Mesenteric fat pad (tissue), 1 donor: ENCODE results near the gene TANC1. TPM values are rescaled to one million over a fixed set of nuclear protein-coding genes. Genes with fewer than 3 reads are reported as not detected.

Source experiments
- DNase-seq: peaks from one replicate; pipeline ENCODE4 v3.0.0-alpha.2; 2020; ENCODE audit warnings: low spot score
- total RNA-seq: library from RNA; stranded (reverse); fragmentation: NEBNext Ultra II Directional; extraction: Animal tissue kit (Norgen Biotek cat#: 25700); gene quantifications from one replicate; pipeline ENCODE4 v1.2.1, GENCODE V29; 2021
- donor health status: DM: yes; HTN: yes; CAD: no.

TANC1 gene
- total RNA-seq, 1 donor from 2014 or later, result 27.9 TPM

DNA sequence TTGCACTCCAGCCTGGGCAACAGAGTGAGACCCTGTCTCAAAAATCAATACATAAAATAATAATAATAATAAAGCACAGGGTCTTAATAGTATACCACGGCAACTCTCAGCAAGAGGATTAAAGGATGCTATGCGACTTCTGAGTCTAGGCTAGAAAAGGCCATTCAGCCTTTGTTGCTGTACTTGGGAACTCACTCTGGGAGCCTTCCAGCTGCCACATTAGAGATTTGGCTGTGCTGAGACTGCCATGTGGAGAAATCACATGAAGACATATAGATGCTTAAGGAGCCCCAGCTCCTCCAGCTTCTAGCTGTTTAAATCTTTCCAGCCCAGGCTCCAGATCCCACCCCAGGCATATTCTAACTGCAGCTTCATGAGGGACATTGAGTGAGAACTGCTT is 8.2 kb upstream of the TANC1 start:
- no peak for DNase-seq

DNA sequence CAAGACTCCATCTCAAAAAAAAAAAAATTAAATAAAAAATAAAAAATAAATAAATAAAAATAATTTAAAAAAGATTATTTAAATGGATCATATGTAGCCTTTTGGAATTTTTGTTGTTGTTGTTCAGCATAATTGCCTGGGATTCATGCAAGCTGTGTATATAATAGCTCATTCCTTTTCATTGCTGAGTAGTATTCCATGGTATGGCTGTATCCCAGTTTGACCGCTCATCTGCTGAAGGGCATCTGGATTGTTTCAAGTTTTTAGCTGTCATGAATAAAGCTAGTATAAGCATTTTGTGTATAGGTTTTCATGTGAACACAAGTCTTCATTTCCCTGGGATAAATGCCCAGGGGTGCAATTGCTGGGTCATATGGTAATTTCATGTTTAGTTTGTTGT is 6.4 kb upstream of the TANC1 start:
- DNase-seq, result no peak

DNA sequence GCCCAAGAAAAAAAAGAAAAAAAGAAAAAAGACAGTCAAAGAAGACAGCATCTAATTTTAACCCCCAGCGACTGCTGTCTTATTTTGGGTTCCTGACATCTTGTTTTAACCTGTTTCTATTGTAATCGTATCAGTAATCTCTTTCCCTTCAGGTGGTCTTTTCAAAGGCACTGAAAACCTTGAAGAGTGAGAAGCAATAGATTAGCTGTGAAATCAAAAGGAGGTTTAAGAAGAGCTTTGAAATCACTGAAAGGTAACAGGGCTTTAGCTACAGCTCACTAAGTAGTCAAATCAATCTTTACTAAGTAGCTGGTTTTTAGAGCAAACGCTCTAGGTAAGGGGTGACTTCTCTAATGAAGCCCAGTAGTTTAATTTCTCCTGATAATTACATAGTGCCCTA is 5.4 kb upstream of the TANC1 start:
- no peak for DNase-seq

DNA sequence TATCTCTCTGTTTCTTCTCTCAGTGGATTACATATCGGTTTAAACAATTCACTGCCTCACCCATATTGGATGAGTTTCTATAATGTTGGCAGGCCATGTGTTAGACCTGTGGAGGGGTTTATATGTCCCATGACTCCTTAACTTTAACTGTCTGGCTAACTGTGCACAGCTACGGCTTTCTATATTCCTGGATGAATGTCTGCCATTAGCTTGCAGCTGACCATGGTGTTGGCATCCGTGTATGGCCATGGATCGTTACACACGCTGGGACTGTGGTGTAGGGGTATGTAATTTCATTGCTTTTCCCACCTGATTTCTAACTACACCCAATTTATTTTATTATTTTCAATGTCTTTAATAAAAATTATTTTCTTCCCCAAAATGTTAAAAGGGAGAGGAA is 3.3 kb upstream of the TANC1 start:
- DNase-seq, result no peak

DNA sequence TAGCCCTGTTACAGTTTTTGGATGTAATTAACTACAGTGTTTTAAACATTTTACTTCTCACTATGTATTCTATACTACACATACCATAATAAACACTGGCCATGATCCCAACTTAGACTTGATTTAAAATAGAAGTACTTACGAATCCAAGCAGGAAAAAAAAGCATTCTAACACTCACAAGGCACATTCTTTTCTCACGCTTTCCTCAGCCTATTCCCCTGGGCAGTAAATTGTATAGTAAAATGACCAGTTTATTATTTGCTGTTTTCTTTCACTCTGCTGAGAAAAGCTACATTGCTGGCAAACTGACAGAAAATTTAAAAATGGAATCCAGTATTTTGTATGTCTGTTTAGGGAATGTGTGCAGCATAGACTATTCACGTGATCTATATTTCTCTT is 2.8 kb upstream of the TANC1 start:
- DNase-seq, result no peak

DNA sequence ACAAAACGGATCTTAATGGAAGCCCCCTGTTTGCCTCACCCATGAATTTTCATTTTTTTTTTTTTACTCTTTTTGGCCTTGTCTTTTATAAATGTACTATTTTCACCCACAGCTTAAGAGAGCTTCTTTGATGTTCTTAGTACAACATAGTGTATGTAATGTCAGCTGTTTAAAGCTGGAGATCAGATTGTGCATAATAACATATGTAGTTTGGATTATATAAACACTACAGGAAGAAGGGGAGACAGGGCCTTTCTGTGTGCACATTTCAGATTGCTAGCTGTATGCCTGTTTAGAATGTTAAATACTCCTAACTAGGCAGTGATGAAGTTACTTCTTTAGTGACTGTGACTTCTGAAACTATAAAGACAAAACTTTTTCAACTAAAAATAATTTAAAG is 2.1 kb upstream of the TANC1 start:
- DNase-seq, result no peak

DNA sequence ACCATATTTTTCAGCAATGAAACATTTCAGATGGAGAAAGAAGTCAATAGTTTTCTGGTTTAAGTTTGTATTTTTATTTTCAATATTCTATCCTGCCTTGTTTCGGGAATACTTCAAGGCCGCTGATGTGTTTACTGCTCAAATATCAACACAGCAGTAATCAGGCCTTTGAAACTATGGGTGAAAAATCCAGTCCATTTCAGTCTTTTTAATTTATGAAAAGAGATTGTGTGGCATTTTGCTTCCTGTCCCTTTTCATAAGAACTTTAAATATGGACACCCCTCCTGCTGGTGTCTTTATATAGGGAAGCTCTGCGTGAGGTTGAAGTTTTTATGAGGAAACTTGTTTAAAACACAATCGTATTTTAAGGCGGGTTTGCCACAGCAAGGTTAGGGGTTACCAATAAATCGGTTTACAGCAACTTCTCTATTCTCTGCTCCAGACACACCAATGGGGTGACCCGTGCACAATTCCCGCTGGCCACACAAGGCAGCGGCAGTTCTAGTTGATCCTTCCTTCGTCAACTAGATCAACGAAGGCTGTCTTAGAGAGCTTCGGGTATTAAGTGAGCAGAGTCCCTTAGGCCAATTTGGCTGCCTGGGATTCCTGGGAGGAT is 1.2 kb upstream of the TANC1 start:
- no peak for DNase-seq

DNA sequence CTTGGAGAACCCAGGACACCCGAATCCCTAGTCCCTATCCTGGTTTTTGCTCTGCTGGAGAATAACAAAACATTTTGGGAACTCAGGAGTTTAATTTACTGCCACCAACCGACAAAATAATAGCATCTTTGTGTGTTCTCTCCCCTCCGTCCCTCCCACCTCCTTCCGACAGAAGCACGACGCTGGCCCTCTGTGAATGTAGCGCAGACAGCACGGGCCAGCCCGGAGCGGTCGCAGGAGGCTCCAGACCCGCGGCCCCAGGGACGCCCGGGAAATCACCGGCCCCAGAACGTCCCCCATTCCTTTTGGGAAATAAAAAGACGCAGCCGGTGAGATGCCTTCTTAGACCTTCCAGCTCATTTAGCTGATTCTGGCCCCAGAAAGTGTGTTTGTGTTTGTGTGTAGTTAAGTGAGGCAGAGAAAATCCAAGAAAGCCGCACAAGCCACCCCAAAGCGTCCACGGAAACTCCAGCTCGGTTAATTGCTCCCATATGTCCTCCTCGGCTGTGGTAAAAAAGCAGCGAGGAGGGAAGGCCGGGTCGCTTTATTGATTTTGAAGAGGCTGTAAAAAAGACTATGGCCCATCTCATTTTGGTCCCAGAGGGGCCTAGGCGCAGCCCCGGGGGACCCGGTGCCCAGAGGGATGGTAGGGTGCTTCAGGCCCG is 577 bp upstream of the TANC1 start:
- no peak for DNase-seq

DNA sequence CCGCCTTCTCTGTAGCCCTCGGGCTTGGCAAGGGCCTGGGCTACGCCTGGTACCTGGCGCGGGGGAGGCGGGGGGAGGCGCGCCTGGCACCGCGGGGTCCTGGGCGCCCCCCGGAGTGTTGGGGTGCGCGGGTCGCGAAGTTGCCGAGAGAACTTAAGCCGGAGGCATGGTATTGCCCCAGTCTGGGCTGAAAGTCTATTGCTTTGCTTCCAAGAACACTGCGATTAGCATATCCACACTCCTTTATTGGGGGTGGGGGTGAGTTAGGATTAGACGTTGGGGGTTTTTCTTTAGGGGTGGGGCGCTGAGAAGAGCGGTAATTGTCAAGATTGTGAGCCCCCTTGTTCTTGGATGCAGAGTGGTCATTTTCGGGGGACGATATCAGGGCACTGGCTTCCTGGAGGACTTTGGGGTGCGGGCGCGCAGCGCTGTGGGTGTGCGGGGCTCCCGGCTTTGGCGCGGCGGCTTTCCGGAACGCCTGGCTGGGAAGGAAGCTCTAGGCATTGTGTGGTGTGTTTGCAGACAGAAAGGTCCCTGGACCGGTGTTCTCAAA is 798 bp downstream of the TANC1 start:
- DNase-seq, result no peak

DNA sequence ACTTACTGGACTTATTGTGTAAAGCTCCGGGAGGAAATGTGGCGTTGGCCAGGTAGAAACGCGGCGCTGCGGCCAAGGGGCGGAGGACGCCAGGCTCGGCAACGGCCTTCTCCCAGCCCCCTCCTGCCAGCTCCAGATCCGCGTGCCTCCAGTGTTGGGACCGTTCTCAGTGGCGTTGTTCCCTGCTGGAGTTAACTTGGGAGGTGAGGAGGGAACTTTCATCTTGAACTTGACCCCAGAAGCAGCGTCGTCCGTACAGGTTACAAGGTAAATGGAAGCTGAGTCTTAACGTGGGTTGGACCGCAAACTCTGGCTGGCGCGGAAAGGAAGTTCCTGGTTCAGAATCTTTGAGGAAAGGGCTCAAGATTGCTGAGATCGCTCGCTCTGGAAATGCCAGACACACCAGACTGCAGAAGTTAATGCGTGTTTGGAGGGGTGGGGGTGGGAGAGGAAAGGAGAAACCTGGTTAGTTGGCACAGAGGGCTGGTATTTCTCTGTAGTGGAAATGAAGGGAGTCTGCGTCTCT is 1.3 kb downstream of the TANC1 start:
- DNase-seq, result no peak

DNA sequence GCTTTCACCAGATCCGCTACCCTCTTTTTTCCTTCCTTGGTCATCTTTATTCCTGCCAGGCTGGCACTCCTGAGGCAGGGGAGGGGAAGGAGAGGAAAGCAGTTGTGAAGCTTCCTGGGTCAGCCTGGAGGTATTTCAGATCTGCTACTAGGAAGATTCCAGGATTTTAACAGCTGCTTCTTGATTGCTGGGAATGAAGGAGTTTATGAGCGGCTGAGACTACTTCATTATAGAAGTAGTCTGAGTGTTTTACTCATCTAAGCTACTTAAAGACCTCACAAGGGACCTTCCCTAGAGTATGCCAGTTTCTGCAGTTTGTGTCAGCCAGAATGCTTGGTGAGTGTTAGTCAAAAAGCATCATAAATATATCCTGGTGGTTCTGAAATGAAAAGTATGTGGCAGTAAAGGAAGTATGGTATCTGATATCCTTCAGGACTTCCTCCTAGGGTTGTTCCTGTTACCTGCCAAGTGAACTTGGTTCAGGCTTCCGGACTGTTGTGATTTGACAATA is 1.9 kb downstream of the TANC1 start:
- DNase-seq, result no peak

DNA sequence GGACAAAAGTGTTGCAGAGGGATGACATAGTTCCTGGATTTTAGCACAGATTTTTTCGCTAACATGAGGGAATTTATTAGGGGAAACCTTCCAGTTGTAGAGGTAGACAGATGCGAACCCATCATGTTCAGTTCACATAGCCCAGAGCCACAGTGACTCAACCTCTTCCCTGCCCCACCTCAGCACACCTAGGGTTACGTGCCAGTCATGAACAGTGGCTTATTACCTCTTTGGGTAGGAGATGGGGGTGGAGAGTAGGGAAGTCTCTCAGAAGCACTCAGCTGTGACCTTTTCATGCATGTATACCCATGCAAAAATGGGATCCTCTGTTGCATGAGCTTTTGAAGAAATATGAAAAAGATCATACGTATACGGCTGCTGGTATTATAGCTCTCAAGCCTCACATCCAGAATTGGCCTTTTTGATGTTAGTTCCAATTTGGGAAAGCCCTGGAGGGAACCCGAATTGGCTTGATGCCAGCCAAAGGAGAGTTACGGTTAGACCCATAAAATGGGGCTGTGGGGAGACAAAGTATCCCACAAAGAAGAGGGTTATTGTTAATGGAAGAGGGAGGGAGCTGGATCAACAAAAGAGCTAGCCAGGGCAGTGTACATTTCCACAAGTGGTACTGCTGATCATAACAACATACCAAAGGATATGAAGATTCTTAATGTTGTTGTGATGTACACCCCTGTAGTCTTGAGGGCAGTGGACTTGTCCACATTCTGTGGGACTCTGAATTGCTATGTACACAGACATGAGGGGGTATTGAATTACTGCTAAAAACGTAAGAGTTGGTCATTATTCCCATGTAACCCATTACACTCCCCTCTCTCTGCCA is 4.9 kb downstream of the TANC1 start:
- DNase-seq, result no peak

DNA sequence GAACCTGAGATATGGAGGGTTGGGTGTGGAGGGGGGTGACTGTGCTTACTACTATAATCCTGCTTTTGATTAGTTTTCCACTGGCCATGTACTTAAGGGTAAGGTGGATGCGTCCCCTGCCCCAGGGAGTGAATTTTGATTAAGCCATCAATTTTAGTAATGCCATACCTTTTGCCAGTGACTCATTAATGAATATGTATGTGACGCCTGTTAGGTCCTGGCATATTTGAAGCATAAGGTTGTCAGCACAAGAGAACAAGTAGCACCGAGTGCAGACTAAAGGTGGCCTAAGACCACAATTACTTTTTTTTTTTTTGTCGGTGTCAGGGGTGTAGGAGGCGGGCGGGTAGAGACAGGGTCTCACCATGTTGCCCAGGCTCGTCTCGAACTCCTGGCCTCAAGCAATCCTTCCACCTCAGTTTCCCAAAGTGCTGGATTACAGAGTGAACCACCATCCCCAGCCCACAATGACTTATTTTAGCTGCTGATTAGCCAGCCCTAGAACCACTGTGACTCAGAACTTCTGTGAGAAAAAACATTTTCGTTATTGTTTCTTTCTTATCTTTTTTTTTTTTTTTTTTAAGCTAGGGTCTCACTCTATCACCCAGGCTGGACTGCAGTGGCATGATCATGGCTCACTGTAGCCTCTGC is 7.0 kb downstream of the TANC1 start:
- no peak for DNase-seq

DNA sequence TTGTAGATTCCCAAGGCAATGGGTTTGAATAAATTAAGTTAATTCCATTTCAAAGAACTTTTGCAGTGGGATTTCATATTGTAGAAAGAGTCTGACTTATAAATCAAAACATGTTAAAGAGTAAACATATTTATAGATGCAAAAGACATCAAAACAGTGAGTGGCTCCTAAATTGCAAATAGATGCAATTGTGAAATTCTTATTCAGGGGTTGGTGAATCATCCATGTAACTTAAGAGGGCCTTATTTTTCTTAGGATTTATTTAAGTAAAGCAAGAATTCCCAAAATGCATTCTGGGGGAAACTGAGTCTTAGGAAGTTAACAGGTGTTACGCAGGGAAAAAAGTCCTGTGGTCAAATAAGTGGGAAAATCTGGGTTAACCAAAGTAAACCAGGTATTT is 11.3 kb downstream of the TANC1 start:
- no peak for DNase-seq

DNA sequence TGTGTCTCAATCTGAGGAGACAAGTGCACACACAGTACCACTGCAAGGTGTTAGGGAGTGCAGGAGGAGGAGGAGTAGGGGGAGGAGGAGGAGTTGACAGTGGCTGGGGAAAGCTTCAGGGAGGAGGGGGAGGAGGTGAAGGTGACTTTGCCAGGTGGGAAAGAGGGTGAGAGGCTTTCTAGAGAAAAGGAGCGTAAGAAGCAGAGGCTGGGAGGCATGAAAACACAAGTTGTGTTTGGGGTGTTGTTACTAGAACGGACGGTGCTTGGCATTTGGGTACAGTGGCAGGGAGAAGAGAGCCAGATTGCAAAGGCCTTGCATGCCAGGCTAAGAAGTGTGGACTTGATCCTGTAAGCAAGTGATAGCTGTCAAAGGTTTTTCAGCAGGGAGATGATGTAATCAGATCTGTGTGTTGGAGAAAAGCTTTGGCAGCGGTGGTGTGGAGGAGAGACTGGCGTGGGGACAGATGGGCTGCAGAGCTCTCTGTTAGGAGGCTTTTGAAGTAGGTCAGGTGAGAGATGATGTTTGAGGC is 16.2 kb downstream of the TANC1 start:
- DNase-seq, result no peak

DNA sequence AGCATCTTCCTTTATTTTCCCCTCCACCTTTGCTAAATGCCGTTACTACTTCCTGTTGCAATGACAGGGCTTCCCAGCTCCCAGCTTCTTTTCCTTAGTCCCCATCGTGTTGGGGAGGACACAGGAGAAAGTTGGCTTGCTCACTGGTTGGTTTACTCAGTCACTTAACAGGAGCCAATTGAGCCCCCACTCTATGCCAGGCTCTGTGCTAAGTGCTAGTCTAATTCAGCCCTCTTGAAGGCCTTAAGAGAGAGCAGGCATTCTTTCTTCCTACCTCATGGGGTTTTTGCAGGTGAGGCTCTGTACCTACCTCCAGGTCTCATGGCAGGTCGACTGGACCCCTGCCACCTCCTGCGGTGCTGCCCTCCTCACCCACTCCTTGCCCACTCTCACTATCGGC is 20.1 kb downstream of the TANC1 start:
- no peak for DNase-seq

DNA sequence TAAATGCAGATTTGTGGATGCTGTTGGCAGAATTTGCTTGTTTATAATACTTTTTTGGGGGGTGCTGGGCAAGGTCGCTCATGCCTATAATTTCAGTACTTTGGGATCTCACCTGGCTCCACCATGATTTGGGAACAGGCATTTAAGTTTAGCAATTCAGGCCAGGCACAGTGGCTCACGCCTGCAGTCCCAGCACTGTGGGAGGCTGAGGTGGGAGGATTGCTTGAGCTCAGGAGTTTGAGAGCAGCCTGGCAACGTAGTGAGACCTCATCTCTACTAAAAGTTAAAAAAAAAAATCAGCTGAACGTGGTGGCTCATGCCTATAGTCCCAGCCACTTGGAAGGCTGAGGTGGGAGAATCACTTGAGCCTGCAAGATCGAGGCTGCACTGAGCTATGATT is 20.7 kb downstream of the TANC1 start:
- no peak for DNase-seq

DNA sequence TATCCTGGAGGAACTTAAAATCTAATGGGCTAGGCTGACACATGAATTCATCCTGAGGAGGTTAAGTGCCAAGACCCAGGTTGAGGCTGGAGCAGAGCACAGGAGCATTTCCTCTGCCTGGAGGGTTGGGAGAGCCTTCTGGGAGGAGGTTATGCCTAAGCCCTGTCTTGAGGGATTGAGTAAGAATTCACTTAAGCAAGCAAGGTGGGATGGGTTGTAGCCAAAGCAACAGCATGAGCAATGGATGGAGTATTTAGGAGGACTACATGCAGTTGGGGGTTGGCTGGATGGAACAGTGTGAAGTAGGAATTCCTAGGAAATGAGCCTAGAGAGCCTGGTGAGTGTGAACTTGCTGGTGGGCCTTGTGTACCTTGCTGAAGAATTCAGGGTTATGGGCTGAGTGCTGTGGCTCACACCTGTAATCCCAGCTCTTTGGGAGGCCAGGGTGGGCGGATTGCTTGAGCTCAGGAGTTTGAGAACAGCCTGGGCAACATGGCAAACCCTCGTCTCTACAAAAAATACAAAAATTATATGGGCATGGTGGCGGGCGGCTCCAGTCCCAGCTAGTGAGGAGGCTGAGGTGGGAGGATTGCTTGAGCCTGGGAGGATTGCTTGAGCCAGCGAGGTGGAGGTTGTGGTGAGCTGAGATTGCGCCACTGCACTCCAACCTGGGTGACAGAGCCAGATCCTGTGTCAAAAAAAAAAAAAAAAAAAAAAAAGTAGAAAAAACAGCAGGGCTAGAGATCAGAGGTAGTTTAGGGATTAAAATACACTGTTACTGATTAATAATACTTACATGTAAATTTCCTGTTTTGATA is 22.2 kb downstream of the TANC1 start:
- no peak for DNase-seq

DNA sequence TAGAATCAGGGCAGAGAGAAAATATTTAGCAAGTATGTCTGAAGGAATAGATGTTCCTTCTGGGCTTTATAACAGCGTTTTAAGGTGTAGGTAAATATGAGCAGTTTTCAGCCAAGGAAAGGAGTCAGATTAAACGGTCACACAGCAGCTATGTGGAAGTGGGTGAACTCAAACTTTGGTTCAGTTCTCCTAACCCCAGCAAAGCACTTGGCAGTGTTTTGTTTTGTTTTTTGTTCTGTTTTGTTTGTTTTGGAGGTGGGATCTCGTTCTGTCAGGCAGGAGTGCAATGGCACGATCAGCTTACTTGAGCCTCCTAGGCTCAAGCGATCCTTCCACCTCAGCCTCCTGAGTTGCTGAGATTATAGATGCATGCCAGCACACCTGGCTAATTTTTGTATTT is 24.6 kb downstream of the TANC1 start:
- DNase-seq, result no peak
